Nephron (organoid): ENCODE measurements around the gene SLCO1B3.

Source experiments
- H3K27ac Mint-ChIP-seq, 3 experiments: 2 replicates each; pipeline ENCODE4 v1.8.0; 2020; ENCODE audit warnings: mixed read lengths in 3 of 3, mild to moderate bottlenecking in 2 of 3, moderate library complexity in 1 of 3
- H3K27me3 Mint-ChIP-seq: 2 replicates; pipeline ENCODE4 v1.8.0; 2021; ENCODE audit warnings: low read depth, mild to moderate bottlenecking, moderate library complexity, mixed read lengths
- H3K36me3 Mint-ChIP-seq: 2 replicates; pipeline ENCODE4 v1.8.0; 2020; ENCODE audit warnings: low read depth, mixed read lengths
- H3K4me1 Mint-ChIP-seq: 2 replicates; pipeline ENCODE4 v1.8.0; 2020; ENCODE audit warnings: mixed read lengths
- H3K4me3 Mint-ChIP-seq, 3 experiments: 2 replicates each; pipeline ENCODE4 v1.8.0; 2020; ENCODE audit warnings: mild to moderate bottlenecking in 3 of 3, mixed read lengths in 3 of 3, moderate library complexity in 2 of 3
- H3K9me3 Mint-ChIP-seq: 2 replicates; pipeline ENCODE4 v1.8.0; 2020; ENCODE audit warnings: mixed read lengths
- CTCF ChIP-seq, 3 experiments: fragments of 200-600 bp; sonication (generic); IDR thresholded peaks; one replicate each; pipeline ENCODE4 v1.5.0; 2021; ENCODE audit warnings: antibody characterized with exemption in 3 of 3; ENCODE audit not compliant: unreplicated experiment in 3 of 3

SLCO1B3 gene

GRCh38 chr12:20950248-20950647 lies 139.7 kb downstream of the SLCO1B3 start:
- Mint-ChIP-seq H3K4me3 (no peak overlapping the region), H3K27ac (no peak overlapping the region), H3K36me3 (no peaks in the 10 kb centered on the region), H3K4me1 (no peaks in the 10 kb centered on the region), H3K27me3 (no peaks in the 10 kb centered on the region), H3K9me3 (no peaks in the 10 kb centered on the region)
- peak in 1 of 3 experiments; percentile 42 for TF ChIP-seq CTCF (IDR thresholded peaks at IDR 0.05; ENCODE audit: unreplicated experiment in 3 of 3)

- no peak for TF ChIP-seq CTCF (IDR thresholded peaks at IDR 0.05; ENCODE audit: unreplicated experiment in 3 of 3)
- Mint-ChIP-seq H3K4me1 (no peaks in the 10 kb centered on the region), H3K4me3 (no peak overlapping the region), H3K9me3 (peaks cover 2% of the 10 kb centered on the region), H3K27ac (no peak overlapping the region), H3K27me3 (no peaks in the 10 kb centered on the region), H3K36me3 (no peaks in the 10 kb centered on the region)
Observed at GRCh38 chr12:20963303-20963702, 152.8 kb downstream of the SLCO1B3 start.

GRCh38 chr12:20963762-20964161 lies 153.3 kb downstream of the SLCO1B3 start:
- Mint-ChIP-seq H3K4me1 (no peaks in the 10 kb centered on the region), H3K36me3 (no peaks in the 10 kb centered on the region), H3K27me3 (no peaks in the 10 kb centered on the region), H3K4me3 (no peak overlapping the region), H3K27ac (no peak overlapping the region), H3K9me3 (peaks cover 2% of the 10 kb centered on the region)
- no peak for TF ChIP-seq CTCF (IDR thresholded peaks at IDR 0.05; ENCODE audit: unreplicated experiment in 3 of 3)
